BJ (cell line): Measurements from ENCODE around the gene EFCAB6. TPM values are rescaled to one million over a fixed set of nuclear protein-coding genes. Genes with fewer than 3 reads are reported as not detected.

Source experiments
- CTCF ChIA-PET: fragments of 350-600 bp; formaldehyde crosslinking; extraction: SDS; loops from one replicate; lab custom pipeline; 2021; ENCODE audit warnings: antibody characterized with exemption, inconsistent platforms; lab: Yijun Ruan, JAX
- POLR2A ChIA-PET: fragments of 300-600 bp; sonication (Branson Sonifier 250); formaldehyde crosslinking; extraction: SDS; loops from one replicate; lab custom pipeline; 2021; ENCODE audit warnings: antibody characterized with exemption; lab: Charles Lee
- DNase-seq: peaks from one replicate; pipeline ENCODE4 v3.0.0-alpha.2; 2011; ENCODE audit warnings: low read depth
- H3K27me3 ChIP-seq: 2 replicates; pipeline ENCODE4 v1.6.0; 2011; ENCODE audit warnings: low read length; ENCODE audit not compliant: control insufficient read depth, insufficient read depth
- H3K36me3 ChIP-seq: 2 replicates; pipeline ENCODE4 v1.5.1; 2011; ENCODE audit warnings: low read length; ENCODE audit not compliant: control insufficient read depth, insufficient read depth
- H3K4me3 ChIP-seq: 2 replicates; pipeline ENCODE4 v1.5.1; 2011; ENCODE audit warnings: low read depth, mild to moderate bottlenecking, control low read depth, low read length
- polyA plus RNA-seq: library from polyadenylated mRNA; depleted of rRNA; stranded (reverse); fragments of >200 nt; gene quantifications from 2 replicates; pipeline ENCODE4 v1.2.3, GENCODE V29; 2011
- TF ChIP-seq, protein P1 (sequence below): IDR thresholded peaks from 2 replicates; pipeline ENCODE4 v1.5.1; 2011; ENCODE audit warnings: low read depth, mild to moderate bottlenecking, control low read depth, inconsistent platforms, low read length, moderate library complexity; ENCODE audit not compliant: insufficient read depth

EFCAB6 gene
- polyA plus RNA-seq, 1 experiment = 0.75 TPM

- CTCF ChIA-PET = interaction anchor here (0.7 to 1.6 kb wide), 2 partner anchors 24 to 387 kb away, joined by 3 to 4 read pairs; no protein-coding TSS in a partner anchor
- POLR2A ChIA-PET = no interaction called here
- no peak overlapping the region for H3K4me3 ChIP-seq
- no peaks in the 10 kb centered on the region for H3K27me3 ChIP-seq
- DNase-seq = no peak
- no peaks in the 10 kb centered on the region for H3K36me3 ChIP-seq
- TF ChIP-seq, protein P1, sequence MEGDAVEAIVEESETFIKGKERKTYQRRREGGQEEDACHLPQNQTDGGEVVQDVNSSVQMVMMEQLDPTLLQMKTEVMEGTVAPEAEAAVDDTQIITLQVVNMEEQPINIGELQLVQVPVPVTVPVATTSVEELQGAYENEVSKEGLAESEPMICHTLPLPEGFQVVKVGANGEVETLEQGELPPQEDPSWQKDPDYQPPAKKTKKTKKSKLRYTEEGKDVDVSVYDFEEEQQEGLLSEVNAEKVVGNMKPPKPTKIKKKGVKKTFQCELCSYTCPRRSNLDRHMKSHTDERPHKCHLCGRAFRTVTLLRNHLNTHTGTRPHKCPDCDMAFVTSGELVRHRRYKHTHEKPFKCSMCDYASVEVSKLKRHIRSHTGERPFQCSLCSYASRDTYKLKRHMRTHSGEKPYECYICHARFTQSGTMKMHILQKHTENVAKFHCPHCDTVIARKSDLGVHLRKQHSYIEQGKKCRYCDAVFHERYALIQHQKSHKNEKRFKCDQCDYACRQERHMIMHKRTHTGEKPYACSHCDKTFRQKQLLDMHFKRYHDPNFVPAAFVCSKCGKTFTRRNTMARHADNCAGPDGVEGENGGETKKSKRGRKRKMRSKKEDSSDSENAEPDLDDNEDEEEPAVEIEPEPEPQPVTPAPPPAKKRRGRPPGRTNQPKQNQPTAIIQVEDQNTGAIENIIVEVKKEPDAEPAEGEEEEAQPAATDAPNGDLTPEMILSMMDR = no peak
Observed at GRCh38 chr22:43772831-43773230, 39.3 kb downstream of the EFCAB6 start.

DNA sequence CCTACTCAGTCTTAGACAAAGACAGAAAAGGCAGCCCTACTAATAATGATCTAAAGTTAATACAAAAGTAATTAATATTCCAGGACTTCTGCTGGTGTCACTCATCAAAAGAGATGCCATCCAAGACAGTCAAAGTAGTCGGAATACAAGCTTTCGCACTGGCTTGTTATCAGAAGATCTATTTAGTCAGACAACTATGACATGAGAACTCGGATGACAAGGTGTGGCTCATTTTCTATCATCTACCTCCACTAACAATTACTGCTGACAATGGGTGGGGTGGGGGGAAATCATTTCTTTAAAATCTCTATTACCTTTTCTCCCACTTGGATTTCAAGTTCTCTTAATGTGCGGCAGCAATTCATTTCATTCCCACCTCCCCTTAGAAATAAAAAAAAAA lies 56.7 kb downstream of the EFCAB6 start:
- Histone ChIP-seq H3K27me3 (no peaks in the 10 kb centered on the region; the same call in 1 of the 2 replicates), H3K36me3 (no peaks in the 10 kb centered on the region), H3K4me3 (no peak overlapping the region)
- no peak for DNase-seq
- ChIA-PET POLR2A (no interaction called here), CTCF (no interaction called here)
- TF ChIP-seq, protein P1 = no peak

DNA sequence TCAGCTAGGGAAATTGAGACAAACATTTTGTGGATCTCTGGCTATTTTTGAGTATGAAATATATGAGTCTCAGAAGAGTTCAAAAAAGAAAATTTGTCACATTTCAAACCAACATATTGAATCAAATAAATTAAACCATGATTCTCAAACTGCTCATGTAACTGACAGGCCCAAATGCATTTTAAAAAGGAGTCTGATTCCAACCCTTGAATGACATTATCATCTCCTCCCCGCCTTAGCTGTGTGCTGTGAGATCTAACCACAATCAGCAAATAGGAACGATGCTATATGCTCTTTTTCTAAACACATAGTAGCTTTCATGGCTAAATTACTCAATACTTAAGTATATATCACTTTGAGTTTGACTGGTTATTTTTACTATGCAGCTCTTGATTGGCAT lies 57.1 kb downstream of the EFCAB6 start:
- POLR2A ChIA-PET = no interaction called here

GRCh38 chr22:43754176-43754575 lies 57.9 kb downstream of the EFCAB6 start:
- H3K36me3 ChIP-seq = no peaks in the 10 kb centered on the region
- no peak overlapping the region for H3K4me3 ChIP-seq
- TF ChIP-seq, protein P1 = no peak
- ChIA-PET POLR2A (no interaction called here), CTCF (no interaction called here)
- no peak for DNase-seq
- H3K27me3 ChIP-seq = no peaks in the 10 kb centered on the region; the same call in 1 of the 2 replicates

More for the DNA sequence above, 57.1 kb downstream of the EFCAB6 start:
- CTCF ChIA-PET = no interaction called here
- no peak for DNase-seq
- Histone ChIP-seq H3K4me3 (no peak overlapping the region), H3K36me3 (no peaks in the 10 kb centered on the region), H3K27me3 (no peaks in the 10 kb centered on the region; the same call in 1 of the 2 replicates)
- TF ChIP-seq, protein P1 = no peak

DNA sequence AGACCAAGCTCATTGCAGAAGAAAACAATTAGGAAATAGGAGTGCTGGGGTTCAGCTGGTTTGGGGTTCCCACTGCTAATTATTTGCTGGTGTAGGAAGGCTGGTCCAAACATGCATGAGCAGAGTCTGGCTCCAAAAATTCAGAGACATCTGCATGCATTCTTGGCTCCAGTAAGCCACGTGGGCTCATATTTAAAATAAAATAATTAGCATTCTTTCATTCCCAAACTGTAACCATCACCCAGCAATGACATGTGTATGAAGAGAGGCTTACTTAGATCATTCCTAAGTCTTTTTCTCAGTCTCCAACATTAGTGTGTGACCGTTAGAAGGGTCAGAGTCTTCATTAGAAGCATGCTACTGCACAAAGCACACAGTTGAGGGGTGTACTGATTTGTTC lies 58.4 kb downstream of the EFCAB6 start:
- DNase-seq = no peak
- Histone ChIP-seq H3K36me3 (no peaks in the 10 kb centered on the region), H3K27me3 (no peaks in the 10 kb centered on the region; the same call in 1 of the 2 replicates), H3K4me3 (no peak overlapping the region)
- ChIA-PET POLR2A (no interaction called here), CTCF (no interaction called here)
- TF ChIP-seq, protein P1 = no peak
